GM21360 (cell line): Measurements from ENCODE around the gene FYB1.

Source experiments
- ATAC-seq: cut with Tn5 transposase; IDR thresholded peaks from one replicate; pipeline ENCODE4 v1.9.1; 2021; ENCODE audit warnings: mild to moderate bottlenecking, moderate library complexity; ENCODE audit not compliant: unreplicated experiment

FYB1 gene

GRCh38 chr5:39206630-39207321, 12.6 kb downstream of the FYB1 start:
- ATAC-seq: no peak

GRCh38 chr5:39205550-39205949, 13.8 kb downstream of the FYB1 start:
- no peak for ATAC-seq

GRCh38 chr5:39203951-39204350, 15.4 kb downstream of the FYB1 start:
- ATAC-seq: no peak

- no peak for ATAC-seq
Observed at GRCh38 chr5:39203275-39203922, 16.0 kb downstream of the FYB1 start.

GRCh38 chr5:39202597-39203274, 16.6 kb downstream of the FYB1 start:
- ATAC-seq: no peak

- ATAC-seq: no peak
Observed at GRCh38 chr5:39201781-39202596, 17.4 kb downstream of the FYB1 start.

- ATAC-seq: no peak
Observed at GRCh38 chr5:39201160-39201780, 18.1 kb downstream of the FYB1 start.

GRCh38 chr5:39200081-39200480, 19.3 kb downstream of the FYB1 start:
- no peak for ATAC-seq

- no peak for ATAC-seq
Observed at GRCh38 chr5:39199335-39199734, 20.0 kb downstream of the FYB1 start.

GRCh38 chr5:39198127-39198526, 21.2 kb downstream of the FYB1 start:
- ATAC-seq: no peak

GRCh38 chr5:39197556-39197955, 21.8 kb downstream of the FYB1 start:
- no peak for ATAC-seq

- no peak for ATAC-seq
Observed at GRCh38 chr5:39195198-39195826, 24.1 kb downstream of the FYB1 start.

GRCh38 chr5:39194466-39195136, 24.8 kb downstream of the FYB1 start:
- no peak for ATAC-seq

GRCh38 chr5:39193553-39194465, 25.6 kb downstream of the FYB1 start:
- ATAC-seq: no peak

- no peak for ATAC-seq
Observed at GRCh38 chr5:39192450-39193160, 26.8 kb downstream of the FYB1 start.

- no peak for ATAC-seq
Observed at GRCh38 chr5:39191216-39191615, 28.1 kb downstream of the FYB1 start.

GRCh38 chr5:39190311-39191102, 28.9 kb downstream of the FYB1 start:
- ATAC-seq: no peak
